H1 (cell line): ENCODE data around the gene PGLYRP4. TPM values are rescaled to one million over a fixed set of nuclear protein-coding genes. Genes with fewer than 3 reads are reported as not detected.

Source experiments
- CTCF ChIA-PET: fragments of 300-600 bp; sonication (Branson Sonifier 250); formaldehyde crosslinking; loops from one replicate; lab custom pipeline; 2021; ENCODE audit not compliant: partially characterized antibody; lab: Charles Lee
- POLR2A ChIA-PET: fragments of 300-600 bp; sonication (Branson Sonifier 250); formaldehyde crosslinking; loops from one replicate; lab custom pipeline; 2021; ENCODE audit warnings: inconsistent platforms; ENCODE audit not compliant: partially characterized antibody; lab: Charles Lee
- DNase-seq, 2 experiments: peaks; one replicate each; pipeline versions ENCODE4 v3.0.0 to v3.0.0-alpha.2; 2010 to 2022; ENCODE audit warnings: low spot score in 2 of 2, low read depth in 1 of 2, mixed read lengths in 1 of 2
- FAIRE-seq: peaks from 2 replicates; lab custom pipeline; 2011; peaks lifted over from hg19 to GRCh38; lab: Jason Lieb, UNC
- H2AFZ ChIP-seq: 2 replicates; pipeline ENCODE4 v1.8.1; 2012; ENCODE audit warnings: low read length, inconsistent platforms
- H2AK5ac ChIP-seq: 2 replicates; pipeline ENCODE4 v1.6.1; 2013; ENCODE audit warnings: low read depth, low read length
- H2BK120ac ChIP-seq: replicated peaks from 2 replicates; pipeline ENCODE3; 2013; ENCODE audit warnings: low read depth, low read length, inconsistent platforms
- H2BK12ac ChIP-seq: 2 replicates; pipeline ENCODE4 v1.6.1; 2013; ENCODE audit warnings: low read depth, low read length
- H2BK15ac ChIP-seq: 2 replicates; pipeline ENCODE4 v1.6.1; 2013; ENCODE audit warnings: low read length
- H2BK20ac ChIP-seq: 2 replicates; pipeline ENCODE4 v1.6.1; 2013; ENCODE audit warnings: low read length
- H2BK5ac ChIP-seq: 2 replicates; pipeline ENCODE4 v1.6.1; 2013; ENCODE audit warnings: low read depth, low read length
- H3K14ac ChIP-seq: 2 replicates; pipeline ENCODE4 v1.6.1; 2013; ENCODE audit warnings: inconsistent platforms; ENCODE audit not compliant: insufficient read length
- H3K18ac ChIP-seq: 2 replicates; pipeline ENCODE4 v1.6.1; 2013; ENCODE audit warnings: low read length; ENCODE audit errors: extremely low read depth
- H3K23ac ChIP-seq: 2 replicates; pipeline ENCODE4 v1.6.1; 2013; ENCODE audit warnings: inconsistent platforms; ENCODE audit not compliant: insufficient read length
- H3K23me2 ChIP-seq: 2 replicates; pipeline ENCODE4 v1.6.1; 2013; ENCODE audit warnings: low read depth, low read length
- H3K27ac ChIP-seq: 2 replicates; pipeline ENCODE4 v1.6.1; 2011; ENCODE audit warnings: low read depth, low read length, inconsistent platforms
- H3K27me3 ChIP-seq, 4 experiments: replicated peaks in 1 of 4; 1 replicate in 1 of 4; 2 replicates in 3 of 4; pipeline versions ENCODE4 v1.6.1 to v1.8.1; 2011 to 2013; ENCODE audit warnings: low read length in 3 of 4, mild to moderate bottlenecking in 3 of 4, inconsistent platforms in 2 of 4, mixed read lengths in 2 of 4, moderate library complexity in 1 of 4; ENCODE audit not compliant: control insufficient read depth in 3 of 4, insufficient read depth in 3 of 4; ENCODE audit errors: extremely low read depth in 1 of 4
- H3K36me3 ChIP-seq, 4 experiments: 2 replicates each; pipeline versions ENCODE4 v1.6.1 to v1.8.1; 2011 to 2013; ENCODE audit warnings: mild to moderate bottlenecking in 4 of 4, low read length in 3 of 4, moderate library complexity in 2 of 4, control low read depth in 1 of 4, inconsistent platforms in 1 of 4; ENCODE audit not compliant: insufficient read depth in 4 of 4, control insufficient read depth in 2 of 4
- H3K4ac ChIP-seq: replicated peaks from 2 replicates; pipeline ENCODE3; 2013; ENCODE audit warnings: low read length, low read depth, mixed read lengths, inconsistent platforms; ENCODE audit not compliant: insufficient read length
- H3K4me1 ChIP-seq, 4 experiments: replicated peaks in 1 of 4; 1 replicate in 1 of 4; 2 replicates in 3 of 4; pipeline versions ENCODE4 v1.6.1 to v1.8.1; 2011 to 2013; ENCODE audit warnings: low read length in 3 of 4, inconsistent platforms in 2 of 4, mixed read lengths in 1 of 4; ENCODE audit not compliant: insufficient read depth in 4 of 4, control insufficient read depth in 3 of 4
- H3K4me2 ChIP-seq, 2 experiments: 2 replicates each; pipeline versions ENCODE4 v1.6.1 to v1.8.1; 2011 to 2013; ENCODE audit warnings: low read depth in 2 of 2, low read length in 2 of 2, control low read depth in 1 of 2, inconsistent platforms in 1 of 2, mild to moderate bottlenecking in 1 of 2; ENCODE audit not compliant: insufficient read depth in 1 of 2
- H3K4me3 ChIP-seq, 4 experiments: fragments of 200-600, 300-600 bp in 1 of 4; sonication (generic), shearing (Covaris generic), sonication (Bioruptor Twin) in 1 of 4; 2 replicates each; pipeline versions ENCODE4 v1.5.1 to v1.8.1; 2011 to 2016; ENCODE audit warnings: low read length in 4 of 4, low read depth in 3 of 4, control low read depth in 2 of 4, inconsistent platforms in 2 of 4, mild to moderate bottlenecking in 2 of 4, mixed read lengths in 1 of 4, moderate library complexity in 1 of 4; ENCODE audit not compliant: insufficient read depth in 2 of 4; ENCODE audit errors: extremely low read depth in 1 of 4
- H3K56ac ChIP-seq: replicated peaks from 2 replicates; pipeline ENCODE3; 2013; ENCODE audit warnings: low read depth, mild to moderate bottlenecking, mixed read lengths, low read length, inconsistent platforms; ENCODE audit not compliant: insufficient read length
- H3K79me1 ChIP-seq: 2 replicates; pipeline ENCODE4 v1.6.1; 2013; ENCODE audit warnings: low read depth, low read length, control low read depth
- H3K79me2 ChIP-seq, 2 experiments: 2 replicates each; pipeline versions ENCODE4 v1.6.1 to v1.8.1; 2012 to 2013; ENCODE audit warnings: low read length in 2 of 2, mild to moderate bottlenecking in 2 of 2, inconsistent platforms in 1 of 2; ENCODE audit not compliant: insufficient read depth in 2 of 2, control insufficient read depth in 1 of 2
- H3K9ac ChIP-seq, 4 experiments: replicated peaks in 1 of 4; 1 replicate in 1 of 4; 2 replicates in 3 of 4; pipeline versions ENCODE4 v1.6.1 to v1.8.1; 2011 to 2013; ENCODE audit warnings: low read depth in 3 of 4, low read length in 3 of 4, control low read depth in 2 of 4, mild to moderate bottlenecking in 2 of 4, moderate library complexity in 2 of 4, inconsistent platforms in 1 of 4; ENCODE audit errors: extremely low read depth in 1 of 4
- H3K9me3 ChIP-seq, 2 experiments: 2 replicates each; pipeline versions ENCODE4 v1.6.1 to v1.8.1; 2012 to 2013; ENCODE audit warnings: mild to moderate bottlenecking in 2 of 2, moderate library complexity in 2 of 2, control low read depth in 1 of 2, inconsistent platforms in 1 of 2, low read depth in 1 of 2, low read length in 1 of 2, mixed read lengths in 1 of 2; ENCODE audit not compliant: insufficient read depth in 2 of 2
- H4K20me1 ChIP-seq, 2 experiments: replicated peaks in 1 of 2; 2 replicates each; pipeline versions ENCODE3 to v1.8.1; 2011 to 2013; ENCODE audit warnings: inconsistent platforms in 2 of 2, low read length in 2 of 2, mild to moderate bottlenecking in 1 of 2; ENCODE audit not compliant: insufficient read depth in 2 of 2, control insufficient read depth in 1 of 2
- H4K5ac ChIP-seq: 2 replicates; pipeline ENCODE4 v1.6.1; 2013; ENCODE audit warnings: low read length, low read depth, mixed read lengths, inconsistent platforms; ENCODE audit not compliant: insufficient read length
- H4K8ac ChIP-seq: 2 replicates; pipeline ENCODE4 v1.8.0; 2013; ENCODE audit warnings: mild to moderate bottlenecking, moderate library complexity, low read length, inconsistent platforms; ENCODE audit not compliant: insufficient read depth; ENCODE audit errors: extremely low read depth
- H4K91ac ChIP-seq: replicated peaks from 2 replicates; pipeline ENCODE3; 2013; ENCODE audit warnings: low read length, mixed read lengths, inconsistent platforms; ENCODE audit not compliant: insufficient read length
- NRF1 ChIP-seq: IDR thresholded peaks from 2 replicates; pipeline ENCODE4 v1.6.1; 2011; ENCODE audit warnings: mild to moderate bottlenecking, low read depth, low read length, improper control_type of control experiment
- RAD21 ChIP-seq, 2 experiments: IDR thresholded peaks in 1 of 2; conservative IDR thresholded peaks in 1 of 2; 2 replicates each; pipeline ENCODE4 v1.6.1; 2011; ENCODE audit warnings: low read depth in 2 of 2, low read length in 2 of 2, improper control_type of control experiment in 1 of 2, inconsistent platforms in 1 of 2, mild to moderate bottlenecking in 1 of 2, moderate library complexity in 1 of 2
- RXRA ChIP-seq: IDR thresholded peaks from 2 replicates; pipeline ENCODE4 v1.6.1; 2011; ENCODE audit warnings: low read depth, mild to moderate bottlenecking, low read length, moderate library complexity; ENCODE audit not compliant: insufficient read depth
- WGBS, 2 experiments: shearing (Covaris generic) in 1 of 2; methylation state at CpG; one replicate each; pipeline versions ENCODE4 v1.1.6 to v1.1.7; 2013 to 2015; ENCODE audit warnings: low lambda C conversion rate in 2 of 2, mixed read lengths in 2 of 2, inconsistent platforms in 1 of 2, low coverage in 1 of 2, missing lambda C conversion rate in 1 of 2; ENCODE audit not compliant: insufficient replicate concordance in 2 of 2, insufficient coverage in 1 of 2, insufficient read length in 1 of 2; ENCODE audit errors: extremely low coverage in 1 of 2, missing lambda C conversion rate in 1 of 2; 5-methylcytosine and 5-hydroxymethylcytosine counted together
- long read RNA-seq, 2 experiments: library from RNA in 1 of 2; library from capped mRNA in 1 of 2; stranded (forward); transcript quantifications; one replicate each; pipeline ENCODE4 v2.0.0, GENCODE V29; 2021; ENCODE audit warnings: inconsistent platforms in 1 of 2
- polyA minus RNA-seq, 3 experiments: library from RNA; depleted of rRNA, polyadenylated mRNA; stranded (reverse); fragments of >200 nt; gene quantifications; 1 replicate in 2 of 3; 2 replicates in 1 of 3; pipeline ENCODE4 v1.2.3, GENCODE V29; 2011
- polyA plus RNA-seq, 7 experiments: library from polyadenylated mRNA; depleted of rRNA in 3 of 7; stranded (reverse) in 5 of 7; unstranded in 2 of 7; fragments of >200 nt in 5 of 7; fragments of 200-250 nt in 2 of 7; gene quantifications; 1 replicate in 5 of 7; 2 replicates in 1 of 7; 4 replicates in 1 of 7; pipeline versions ENCODE4 v1.2.1 to v1.2.3, GENCODE V29; 2011 to 2013; ENCODE audit warnings: missing spikeins in 2 of 7, mixed read lengths in 2 of 7
- total RNA-seq: library from RNA; stranded (reverse); fragmentation: NEBNext Ultra II Directional; extraction: Animal tissue kit (Norgen Biotek cat#: 25700); gene quantifications from 2 replicates; pipeline ENCODE4 v1.2.1, GENCODE V29; 2021
- TF ChIP-seq, protein P1 (sequence below), 3 experiments: IDR thresholded peaks; 1 replicate in 2 of 3; 2 replicates in 1 of 3; pipeline versions ENCODE4 v1.5.1 to v1.6.1; 2011; ENCODE audit warnings: low read length in 3 of 3, mild to moderate bottlenecking in 3 of 3, inconsistent platforms in 2 of 3, low read depth in 1 of 3, moderate library complexity in 1 of 3; ENCODE audit not compliant: insufficient read depth in 1 of 3; ENCODE audit errors: control extremely low read depth in 1 of 3

PGLYRP4 gene, protein sequence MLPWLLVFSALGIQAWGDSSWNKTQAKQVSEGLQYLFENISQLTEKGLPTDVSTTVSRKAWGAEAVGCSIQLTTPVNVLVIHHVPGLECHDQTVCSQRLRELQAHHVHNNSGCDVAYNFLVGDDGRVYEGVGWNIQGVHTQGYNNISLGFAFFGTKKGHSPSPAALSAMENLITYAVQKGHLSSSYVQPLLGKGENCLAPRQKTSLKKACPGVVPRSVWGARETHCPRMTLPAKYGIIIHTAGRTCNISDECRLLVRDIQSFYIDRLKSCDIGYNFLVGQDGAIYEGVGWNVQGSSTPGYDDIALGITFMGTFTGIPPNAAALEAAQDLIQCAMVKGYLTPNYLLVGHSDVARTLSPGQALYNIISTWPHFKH
- total RNA-seq (not detected in 2 replicates), polyA plus RNA-seq (2011; rRNA removed) (not detected in 2 replicates), polyA minus RNA-seq (2011; rRNA and poly(A)+ RNA removed) (not detected in 2 replicates)
- polyA plus RNA-seq (2011; cell fraction: cytosol; rRNA removed), result not detected
- polyA plus RNA-seq (2011; cell fraction: nucleus; rRNA removed), result not detected
- not detected in 4 replicates for polyA plus RNA-seq (2012, experiment 1 of 2)
- polyA plus RNA-seq (2012, experiment 2 of 2), result not detected
- polyA plus RNA-seq (2013, experiment 1 of 2), result not detected
- polyA plus RNA-seq (2013, experiment 2 of 2), result not detected
- not detected for polyA minus RNA-seq (2011; cell fraction: cytosol; rRNA and poly(A)+ RNA removed)
- polyA minus RNA-seq (2011; cell fraction: nucleus; rRNA and poly(A)+ RNA removed), result not detected
- long read RNA-seq, experiment 1, result 0 reads
- long read RNA-seq, experiment 2, result 0 reads

DNA sequence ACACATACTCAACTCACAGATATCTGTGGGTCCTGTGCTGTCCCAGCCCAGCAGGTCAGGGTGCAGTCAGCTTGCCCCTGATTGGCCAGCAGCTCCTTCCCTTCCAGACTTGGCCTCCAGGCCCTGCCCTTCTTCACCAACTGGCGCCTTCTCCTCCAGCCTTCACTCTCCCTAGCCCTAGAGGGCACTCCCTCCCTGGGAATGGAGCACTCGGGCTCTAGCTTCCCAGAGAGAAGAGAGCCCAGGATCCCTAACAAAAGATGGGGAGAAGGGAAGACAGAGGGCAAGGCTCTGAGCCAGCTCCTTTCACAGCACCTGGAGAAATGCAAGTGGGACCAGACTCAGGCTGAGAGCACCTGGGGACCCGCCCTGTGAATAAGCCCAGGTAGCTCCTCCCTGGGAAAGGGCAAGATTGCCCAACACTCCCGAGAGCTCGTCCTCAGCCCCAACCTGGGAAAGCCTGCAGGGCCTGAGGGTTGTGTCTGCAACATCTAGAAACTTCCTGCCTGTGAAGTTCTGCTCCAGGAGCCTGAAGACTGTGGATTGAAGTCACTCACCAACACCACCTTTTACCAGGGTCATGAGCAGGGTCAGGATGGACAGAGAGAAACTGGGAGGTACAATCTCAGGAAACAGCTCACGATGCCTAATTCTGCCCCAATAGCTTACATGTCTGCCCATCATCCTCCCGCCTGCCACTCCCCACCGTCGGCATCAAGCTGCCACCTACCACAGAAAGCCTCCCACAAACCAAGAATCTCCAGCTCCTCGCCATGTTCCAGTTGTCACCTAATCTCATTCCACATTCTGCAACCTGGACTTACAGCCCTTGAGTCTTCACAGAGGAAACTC is at the start of gene PGLYRP4:
Gene PGLYRP4 (minus strand): TSS at position 331 of the 852 bp plus-strand sequence. CDS start 909 bp downstream, outside the sequence.
- Histone ChIP-seq H4K5ac (no peak within 1 kb of the TSS), H4K20me1 (no peaks in the 10 kb centered on the region), H2BK12ac (no peak within 1 kb of the TSS), H2BK120ac (no peak within 1 kb of the TSS), H4K91ac (no peak within 1 kb of the TSS), H3K27me3 (no peaks in the 10 kb centered on the region), H3K18ac (no peak within 1 kb of the TSS), H3K27ac (no peak within 1 kb of the TSS), H3K4ac (no peak within 1 kb of the TSS), H3K23ac (no peak within 1 kb of the TSS), H3K9me3 (no peaks in the 10 kb centered on the region), H3K4me2 (no peak within 1 kb of the TSS), H3K79me1 (no peaks in the 10 kb centered on the region), H3K23me2 (no peaks in the 10 kb centered on the region), H3K4me1 (no peaks in the 10 kb centered on the region), H2AK5ac (no peak within 1 kb of the TSS), H2BK15ac (no peak within 1 kb of the TSS), H3K79me2 (no peaks in the 10 kb centered on the region), H4K8ac (no peak within 1 kb of the TSS; the same call in 1 of the 2 replicates), H3K14ac (no peak within 1 kb of the TSS), H3K4me3 (no peak within 1 kb of the TSS), H3K9ac (no peak within 1 kb of the TSS), H2BK5ac (no peak within 1 kb of the TSS), H2BK20ac (no peak within 1 kb of the TSS), H2AFZ (no peak within 1 kb of the TSS; the same call in 1 of the 2 replicates), H3K36me3 (no peaks in the 10 kb centered on the region), H3K56ac (no peak within 1 kb of the TSS)
- ChIA-PET CTCF (interaction anchor here (0.6 to 8.5 kb wide), 10 partner anchors 12 to 269 kb away, joined by 3 to 360 read pairs (median 3); partner anchors contain the start of gene S100A12), POLR2A (interaction anchor here (0.6 kb wide), 1 partner anchor 286 kb away, joined by 4 read pairs; no protein-coding TSS in a partner anchor)
- DNase-seq (peak in 1 of 2 experiments; percentile 44), FAIRE-seq (no peak)
- no peak for TF ChIP-seq NRF1
- peak in 1 of 2 experiments; percentile 27; a peak in 2 of 4 replicates for TF ChIP-seq RAD21 (IDR thresholded peaks at IDR 0.05 in 1 of 2, conservative IDR thresholded peaks at IDR 0.05 in 1 of 2; ENCODE audit: low read depth in 2 of 2, low read length in 2 of 2)
- TF ChIP-seq, protein P1, sequence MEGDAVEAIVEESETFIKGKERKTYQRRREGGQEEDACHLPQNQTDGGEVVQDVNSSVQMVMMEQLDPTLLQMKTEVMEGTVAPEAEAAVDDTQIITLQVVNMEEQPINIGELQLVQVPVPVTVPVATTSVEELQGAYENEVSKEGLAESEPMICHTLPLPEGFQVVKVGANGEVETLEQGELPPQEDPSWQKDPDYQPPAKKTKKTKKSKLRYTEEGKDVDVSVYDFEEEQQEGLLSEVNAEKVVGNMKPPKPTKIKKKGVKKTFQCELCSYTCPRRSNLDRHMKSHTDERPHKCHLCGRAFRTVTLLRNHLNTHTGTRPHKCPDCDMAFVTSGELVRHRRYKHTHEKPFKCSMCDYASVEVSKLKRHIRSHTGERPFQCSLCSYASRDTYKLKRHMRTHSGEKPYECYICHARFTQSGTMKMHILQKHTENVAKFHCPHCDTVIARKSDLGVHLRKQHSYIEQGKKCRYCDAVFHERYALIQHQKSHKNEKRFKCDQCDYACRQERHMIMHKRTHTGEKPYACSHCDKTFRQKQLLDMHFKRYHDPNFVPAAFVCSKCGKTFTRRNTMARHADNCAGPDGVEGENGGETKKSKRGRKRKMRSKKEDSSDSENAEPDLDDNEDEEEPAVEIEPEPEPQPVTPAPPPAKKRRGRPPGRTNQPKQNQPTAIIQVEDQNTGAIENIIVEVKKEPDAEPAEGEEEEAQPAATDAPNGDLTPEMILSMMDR (IDR thresholded peaks at IDR 0.05; ENCODE audit: control extremely low read depth in 1 of 3, insufficient read depth in 1 of 3, low read depth in 1 of 3, low read length in 3 of 3), result 0 out of 4 replicates have a peak, but pooled peaks of 1 of the 3 experiments have one; percentile 11
- no peak for TF ChIP-seq RXRA
- 71% methylated on average over 8 of the region's 10 CpGs; no CpG with 5 or more reads in 1 of the 2 experiments for WGBS, 2 experiments
